GM06990 (cell line): ENCODE results near the gene TFPT.

Experiments
- DNase-seq: peaks from one replicate; pipeline ENCODE4 v3.0.0-alpha.2; 2011; ENCODE audit not compliant: insufficient read length; ENCODE audit errors: extremely low read depth
- H3K27me3 ChIP-seq: replicated peaks from 2 replicates; pipeline ENCODE4 v1.6.0; 2011; ENCODE audit warnings: low read length; ENCODE audit not compliant: control insufficient read depth, insufficient read depth
- H3K36me3 ChIP-seq: 2 replicates; pipeline ENCODE4 v1.5.1; 2011; ENCODE audit warnings: low read length; ENCODE audit not compliant: control insufficient read depth, insufficient read depth
- H3K4me3 ChIP-seq: replicated peaks from 2 replicates; pipeline ENCODE4 v1.5.1; 2011; ENCODE audit warnings: low read depth, mild to moderate bottlenecking, control low read depth, low read length
- TF ChIP-seq, protein P1 (sequence below): IDR thresholded peaks from 2 replicates; pipeline ENCODE4 v1.5.1; 2011; ENCODE audit warnings: low read length, control low read depth, mild to moderate bottlenecking, inconsistent platforms; ENCODE audit not compliant: insufficient read depth, poor library complexity, severe bottlenecking

Gene TFPT

GRCh38 chr19:54160854-54161253 lies 45.4 kb upstream of the TFPT start:
- DNase-seq = no peak
- H3K4me3 ChIP-seq = peak overlapping the region; percentile 78
- no peaks in the 10 kb centered on the region for H3K27me3 ChIP-seq
- H3K36me3 ChIP-seq = peaks cover 14% of the 10 kb centered on the region
- TF ChIP-seq, protein P1, sequence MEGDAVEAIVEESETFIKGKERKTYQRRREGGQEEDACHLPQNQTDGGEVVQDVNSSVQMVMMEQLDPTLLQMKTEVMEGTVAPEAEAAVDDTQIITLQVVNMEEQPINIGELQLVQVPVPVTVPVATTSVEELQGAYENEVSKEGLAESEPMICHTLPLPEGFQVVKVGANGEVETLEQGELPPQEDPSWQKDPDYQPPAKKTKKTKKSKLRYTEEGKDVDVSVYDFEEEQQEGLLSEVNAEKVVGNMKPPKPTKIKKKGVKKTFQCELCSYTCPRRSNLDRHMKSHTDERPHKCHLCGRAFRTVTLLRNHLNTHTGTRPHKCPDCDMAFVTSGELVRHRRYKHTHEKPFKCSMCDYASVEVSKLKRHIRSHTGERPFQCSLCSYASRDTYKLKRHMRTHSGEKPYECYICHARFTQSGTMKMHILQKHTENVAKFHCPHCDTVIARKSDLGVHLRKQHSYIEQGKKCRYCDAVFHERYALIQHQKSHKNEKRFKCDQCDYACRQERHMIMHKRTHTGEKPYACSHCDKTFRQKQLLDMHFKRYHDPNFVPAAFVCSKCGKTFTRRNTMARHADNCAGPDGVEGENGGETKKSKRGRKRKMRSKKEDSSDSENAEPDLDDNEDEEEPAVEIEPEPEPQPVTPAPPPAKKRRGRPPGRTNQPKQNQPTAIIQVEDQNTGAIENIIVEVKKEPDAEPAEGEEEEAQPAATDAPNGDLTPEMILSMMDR = no peak

- no peak for DNase-seq
- no peaks in the 10 kb centered on the region for H3K27me3 ChIP-seq
- H3K36me3 ChIP-seq = peaks cover 16% of the 10 kb centered on the region
- H3K4me3 ChIP-seq = peak overlapping the region; percentile 78
- TF ChIP-seq, protein P1 = no peak
These were observed 44.8 kb upstream of the TFPT start for GRCh38 chr19:54160182-54160811.

- H3K36me3 ChIP-seq = peaks cover 23% of the 10 kb centered on the region
- TF ChIP-seq, protein P1 = no peak
- H3K27me3 ChIP-seq = no peaks in the 10 kb centered on the region
- DNase-seq = peak; percentile 95
- peak within 1 kb of the TSS; percentile 91 for H3K4me3 ChIP-seq
These were observed 44.1 kb upstream of the TFPT start, which contains the start of gene LENG1 for GRCh38 chr19:54159352-54160181. Gene LENG1 (minus strand): TSS chr19:54159721. CDS start chr19:54159695, 26 bp downstream.

DNA sequence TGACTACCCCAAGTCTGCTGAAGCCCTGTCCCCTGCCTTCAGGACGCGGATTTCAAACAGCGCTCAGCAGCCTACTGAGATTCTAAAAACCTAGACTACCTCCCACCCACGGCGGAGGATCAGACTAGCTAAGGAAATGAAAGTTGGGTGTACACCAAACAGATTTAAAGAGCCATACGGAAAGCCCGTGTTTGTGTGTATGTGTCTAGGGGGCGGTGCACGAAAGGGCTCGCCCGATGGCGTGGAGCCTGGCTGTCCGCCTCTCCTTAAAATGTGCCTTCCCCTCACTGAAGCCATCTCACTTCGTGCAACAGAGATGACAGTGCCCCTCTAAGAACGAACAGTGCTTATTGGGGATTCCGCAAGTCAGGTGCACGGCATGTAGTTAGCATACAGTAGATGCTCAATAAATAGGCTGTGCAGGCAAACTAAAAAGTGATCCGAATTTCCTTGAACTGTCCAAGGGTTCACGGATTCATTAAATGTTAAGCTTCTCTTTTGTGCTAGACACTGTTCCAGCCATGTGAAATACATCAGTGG lies 43.4 kb upstream of the TFPT start:
- no peak for DNase-seq
- H3K36me3 ChIP-seq = peaks cover 27% of the 10 kb centered on the region

GRCh38 chr19:54156953-54157352 lies 41.5 kb upstream of the TFPT start:
- DNase-seq = no peak
- peaks cover 39% of the 10 kb centered on the region for H3K36me3 ChIP-seq

More for the DNA sequence above, 43.4 kb upstream of the TFPT start:
- H3K27me3 ChIP-seq = no peaks in the 10 kb centered on the region
- peak overlapping the region; percentile 91 for H3K4me3 ChIP-seq
- TF ChIP-seq, protein P1 = no peak

More at GRCh38 chr19:54156953-54157352, 41.5 kb upstream of the TFPT start:
- H3K4me3 ChIP-seq = no peak overlapping the region
- no peaks in the 10 kb centered on the region for H3K27me3 ChIP-seq
- TF ChIP-seq, protein P1 = no peak
